ENCODE data around the gene UBE2E2.

DNA sequence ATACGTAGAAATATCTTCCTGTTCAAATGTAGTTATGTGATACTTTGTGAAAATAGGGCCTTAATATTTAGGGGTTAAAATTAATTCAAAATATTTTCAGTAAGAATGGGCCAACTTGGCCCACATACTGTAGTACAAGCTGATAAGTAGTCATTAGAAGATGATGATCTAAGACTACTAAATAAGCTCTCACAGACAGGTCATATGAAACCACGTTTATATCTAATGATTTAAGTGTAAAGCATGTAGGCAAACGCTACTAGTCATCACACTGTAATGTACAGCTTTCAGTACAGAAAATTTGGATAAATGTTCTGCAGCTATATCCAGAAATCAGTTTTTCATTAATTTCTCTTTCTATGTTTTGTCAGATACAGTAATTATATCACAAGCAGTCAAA lies 228.6 kb downstream of the UBE2E2 start:
- no peak for TF ChIP-seq EZH2 (IDR thresholded peaks at IDR 0.05; ENCODE audit: low read length)
- TF ChIP-seq, protein P1, sequence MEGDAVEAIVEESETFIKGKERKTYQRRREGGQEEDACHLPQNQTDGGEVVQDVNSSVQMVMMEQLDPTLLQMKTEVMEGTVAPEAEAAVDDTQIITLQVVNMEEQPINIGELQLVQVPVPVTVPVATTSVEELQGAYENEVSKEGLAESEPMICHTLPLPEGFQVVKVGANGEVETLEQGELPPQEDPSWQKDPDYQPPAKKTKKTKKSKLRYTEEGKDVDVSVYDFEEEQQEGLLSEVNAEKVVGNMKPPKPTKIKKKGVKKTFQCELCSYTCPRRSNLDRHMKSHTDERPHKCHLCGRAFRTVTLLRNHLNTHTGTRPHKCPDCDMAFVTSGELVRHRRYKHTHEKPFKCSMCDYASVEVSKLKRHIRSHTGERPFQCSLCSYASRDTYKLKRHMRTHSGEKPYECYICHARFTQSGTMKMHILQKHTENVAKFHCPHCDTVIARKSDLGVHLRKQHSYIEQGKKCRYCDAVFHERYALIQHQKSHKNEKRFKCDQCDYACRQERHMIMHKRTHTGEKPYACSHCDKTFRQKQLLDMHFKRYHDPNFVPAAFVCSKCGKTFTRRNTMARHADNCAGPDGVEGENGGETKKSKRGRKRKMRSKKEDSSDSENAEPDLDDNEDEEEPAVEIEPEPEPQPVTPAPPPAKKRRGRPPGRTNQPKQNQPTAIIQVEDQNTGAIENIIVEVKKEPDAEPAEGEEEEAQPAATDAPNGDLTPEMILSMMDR (optimal IDR thresholded peaks at IDR 0.05 in 1 of 3, IDR thresholded peaks at IDR 0.05 in 1 of 3, conservative IDR thresholded peaks at IDR 0.05 in 1 of 3; ENCODE audit: extremely low read depth in 1 of 3, insufficient read depth in 2 of 3, low read length in 3 of 3) = no peak

All from keratinocyte (primary cell).